ENCODE data around the gene TRIP13. TPM values are rescaled to one million over a fixed set of nuclear protein-coding genes. Genes with fewer than 3 reads are reported as not detected.

Gene TRIP13
- total and polyA plus RNA-seq, 3 donors from 2014 or later, result 34.3 to 71.6 (median 49.1) TPM

- intact Hi-C loops (cut with DNase I; ENCODE audit: low total_unique reads), result no loop called here
- Histone ChIP-seq H3K27ac (no peak overlapping the region), H3K4me3 (no peak overlapping the region), H3K36me3 (ENCODE audit: low read depth, missing control alignments) (no peaks in the 10 kb centered on the region), H3K4me1 (peaks cover 7% of the 10 kb centered on the region), H3K27me3 (no peaks in the 10 kb centered on the region), H3K9me3 (no peaks in the 10 kb centered on the region)
- no peak for DNase-seq
- TF ChIP-seq, protein P1, sequence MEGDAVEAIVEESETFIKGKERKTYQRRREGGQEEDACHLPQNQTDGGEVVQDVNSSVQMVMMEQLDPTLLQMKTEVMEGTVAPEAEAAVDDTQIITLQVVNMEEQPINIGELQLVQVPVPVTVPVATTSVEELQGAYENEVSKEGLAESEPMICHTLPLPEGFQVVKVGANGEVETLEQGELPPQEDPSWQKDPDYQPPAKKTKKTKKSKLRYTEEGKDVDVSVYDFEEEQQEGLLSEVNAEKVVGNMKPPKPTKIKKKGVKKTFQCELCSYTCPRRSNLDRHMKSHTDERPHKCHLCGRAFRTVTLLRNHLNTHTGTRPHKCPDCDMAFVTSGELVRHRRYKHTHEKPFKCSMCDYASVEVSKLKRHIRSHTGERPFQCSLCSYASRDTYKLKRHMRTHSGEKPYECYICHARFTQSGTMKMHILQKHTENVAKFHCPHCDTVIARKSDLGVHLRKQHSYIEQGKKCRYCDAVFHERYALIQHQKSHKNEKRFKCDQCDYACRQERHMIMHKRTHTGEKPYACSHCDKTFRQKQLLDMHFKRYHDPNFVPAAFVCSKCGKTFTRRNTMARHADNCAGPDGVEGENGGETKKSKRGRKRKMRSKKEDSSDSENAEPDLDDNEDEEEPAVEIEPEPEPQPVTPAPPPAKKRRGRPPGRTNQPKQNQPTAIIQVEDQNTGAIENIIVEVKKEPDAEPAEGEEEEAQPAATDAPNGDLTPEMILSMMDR (IDR thresholded peaks at IDR 0.05), result no peak
- no peak for TF ChIP-seq POLR2A (IDR thresholded peaks at IDR 0.05)
- 71 to 89% methylated on average over 9 to 10 of the region's 10 CpGs for WGBS, 2 donors
Observed at GRCh38 chr5:963310-963672, 70.6 kb downstream of the TRIP13 start.

DNA sequence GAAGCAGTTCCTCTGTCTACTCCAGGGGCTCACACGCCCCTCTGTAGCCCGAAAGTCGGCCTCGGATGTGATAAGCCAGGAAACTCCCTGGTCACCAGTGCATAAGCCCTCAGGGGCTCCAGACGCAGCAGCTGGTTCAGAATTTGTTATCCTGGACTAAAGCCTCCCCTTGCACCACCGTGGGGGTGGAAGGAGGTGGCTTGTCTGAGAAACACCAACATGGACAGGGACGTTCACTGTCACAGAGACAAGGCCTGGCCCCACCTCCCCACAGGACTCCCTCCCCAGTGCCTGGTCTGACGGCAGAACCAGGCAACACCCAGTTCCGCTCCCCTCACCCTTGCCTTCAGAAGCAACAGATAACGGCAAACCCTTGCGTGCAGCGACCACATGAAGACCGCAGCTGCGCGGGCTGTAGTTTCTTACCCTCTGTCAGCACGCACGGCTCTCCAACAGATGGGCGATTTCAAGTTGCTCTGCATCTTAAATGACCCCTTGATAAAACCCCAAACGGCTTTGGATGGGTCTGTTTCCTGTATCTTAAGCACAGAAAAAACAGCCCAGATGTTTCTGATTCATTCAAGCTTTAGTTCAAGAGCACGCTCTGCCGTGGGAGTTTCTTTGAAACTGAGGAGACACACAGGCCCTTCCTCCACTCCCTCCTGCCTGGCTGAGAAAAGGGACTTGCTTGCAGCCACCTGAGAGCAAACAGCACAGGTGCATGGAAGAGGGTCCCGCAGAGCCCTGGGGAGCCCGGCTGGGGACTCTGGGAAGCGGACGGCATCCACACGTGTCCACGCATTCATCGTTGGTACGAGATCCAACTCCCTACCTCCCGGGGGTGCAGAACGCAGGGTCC, 71.2 kb downstream of the TRIP13 start:
- H3K4me1 ChIP-seq, result peaks cover 7% of the 10 kb centered on the region
- H3K27ac ChIP-seq, result no peak overlapping the region
- WGBS, 2 donors, result 47 to 64% methylated on average over 14 to 31 of the region's 31 CpGs
- intact Hi-C loops (cut with DNase I; ENCODE audit: low total_unique reads), result no loop called here
- DNase-seq, result no peak
- TF ChIP-seq, protein P1 (IDR thresholded peaks at IDR 0.05), result no peak
- TF ChIP-seq POLR2A (IDR thresholded peaks at IDR 0.05), result no peak
- no peaks in the 10 kb centered on the region for H3K27me3 ChIP-seq
- H3K36me3 ChIP-seq (ENCODE audit: low read depth, missing control alignments), result no peaks in the 10 kb centered on the region
- H3K4me3 ChIP-seq, result no peak overlapping the region
- no peaks in the 10 kb centered on the region for H3K9me3 ChIP-seq

DNA sequence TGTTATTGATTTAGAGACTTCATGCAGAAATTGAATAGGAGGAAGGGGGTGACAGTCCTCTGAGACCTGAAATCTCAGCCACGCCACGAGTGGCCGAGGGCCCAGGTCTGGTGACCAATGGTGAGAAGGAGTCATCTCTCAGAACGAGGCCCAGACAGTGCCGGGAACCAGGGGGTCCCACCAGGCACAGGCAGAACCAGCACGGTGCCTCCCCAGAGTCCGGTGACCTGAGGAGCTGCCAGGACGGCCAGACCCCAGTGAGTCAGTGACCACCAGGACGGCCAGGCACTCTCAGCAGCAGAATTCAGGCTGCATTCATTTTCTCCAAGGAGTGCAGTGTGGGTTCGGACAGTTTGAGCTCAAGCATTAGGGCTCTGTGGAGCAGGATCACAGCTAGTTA, 72.1 kb downstream of the TRIP13 start:
- intact Hi-C loops (cut with DNase I; ENCODE audit: low total_unique reads), result no loop called here
- no peak for DNase-seq
- Histone ChIP-seq H3K4me1 (peaks cover 7% of the 10 kb centered on the region), H3K4me3 (no peak overlapping the region), H3K36me3 (ENCODE audit: low read depth, missing control alignments) (no peaks in the 10 kb centered on the region), H3K27me3 (no peaks in the 10 kb centered on the region), H3K27ac (no peak overlapping the region), H3K9me3 (no peaks in the 10 kb centered on the region)
- TF ChIP-seq POLR2A (IDR thresholded peaks at IDR 0.05), result no peak
- WGBS, 2 donors, result 84 to 93% methylated on average over 9 to 10 of the region's 10 CpGs

DNA sequence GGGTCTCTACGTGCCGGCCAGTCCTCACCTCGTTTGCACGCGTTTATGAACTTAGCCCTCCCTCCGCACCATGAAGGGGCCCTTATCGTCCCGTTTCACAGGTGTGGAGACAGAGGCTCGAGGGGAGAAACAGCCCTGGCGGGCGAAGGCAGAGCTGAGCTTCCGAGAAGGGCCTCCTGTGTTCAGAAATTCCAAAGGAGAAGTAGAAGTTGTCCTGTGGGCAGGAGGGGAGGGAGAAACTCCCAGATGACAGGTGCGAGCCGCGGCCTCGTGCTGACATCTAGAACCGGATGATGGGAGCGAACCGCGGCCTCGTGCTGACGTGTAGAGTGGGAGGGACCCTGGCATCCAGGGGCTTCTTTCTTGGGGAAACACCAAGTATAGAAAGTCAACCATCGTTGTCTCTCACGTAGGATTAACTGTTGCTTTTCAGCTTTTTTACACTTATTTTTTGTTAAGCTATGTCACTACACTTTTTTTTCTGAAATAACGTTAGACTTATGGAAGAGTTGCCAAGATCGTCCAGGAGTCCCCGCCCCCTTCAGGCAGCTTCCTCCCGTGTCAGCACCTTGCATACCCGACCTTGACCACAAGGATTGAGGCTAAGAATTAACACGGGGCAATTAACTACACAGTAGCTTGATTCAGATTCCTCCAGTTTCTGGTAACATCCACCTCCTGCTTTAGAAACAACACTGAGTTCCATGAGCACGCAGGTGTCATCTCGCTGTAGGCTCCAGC, 73.1 kb downstream of the TRIP13 start:
- no peak overlapping the region for H3K27ac ChIP-seq
- DNase-seq, result no peak

GRCh38 chr5:966345-966710, 73.6 kb downstream of the TRIP13 start:
- Histone ChIP-seq H3K27ac (no peak overlapping the region), H3K4me1 (peaks cover 7% of the 10 kb centered on the region), H3K4me3 (no peak overlapping the region), H3K27me3 (no peaks in the 10 kb centered on the region), H3K36me3 (ENCODE audit: low read depth, missing control alignments) (no peaks in the 10 kb centered on the region), H3K9me3 (no peaks in the 10 kb centered on the region)
- intact Hi-C loops (cut with DNase I; ENCODE audit: low total_unique reads), result no loop called here
- 78 to 88% methylated on average over 9 of the region's 9 CpGs for WGBS, 2 donors
- no peak for TF ChIP-seq POLR2A (IDR thresholded peaks at IDR 0.05)
- TF ChIP-seq, protein P1 (IDR thresholded peaks at IDR 0.05), result no peak
- DNase-seq, result no peak

More for the DNA sequence above, 73.1 kb downstream of the TRIP13 start:
- no peak for TF ChIP-seq POLR2A (IDR thresholded peaks at IDR 0.05)
- TF ChIP-seq, protein P1 (IDR thresholded peaks at IDR 0.05), result no peak
- WGBS, 2 donors, result 84 to 89% methylated on average over 32 of the region's 32 CpGs
- Histone ChIP-seq H3K27me3 (no peaks in the 10 kb centered on the region), H3K4me1 (peaks cover 7% of the 10 kb centered on the region), H3K36me3 (ENCODE audit: low read depth, missing control alignments) (no peaks in the 10 kb centered on the region), H3K9me3 (no peaks in the 10 kb centered on the region), H3K4me3 (no peak overlapping the region)
- intact Hi-C loops (cut with DNase I; ENCODE audit: low total_unique reads), result no loop called here

Data from testis (tissue), 3 donors.